DOHH2 (cell line): Measurements from ENCODE around the gene ABHD12.

Experiments
- EZH2phosphoT487 ChIP-seq: fragments of 200-600 bp; sonication (generic); IDR thresholded peaks from 2 replicates; pipeline ENCODE4 v1.6.1; 2017; ENCODE audit warnings: borderline replicate concordance, mild to moderate bottlenecking, antibody characterized with exemption, low read length, moderate library complexity, mixed read lengths
- TF ChIP-seq, protein P1 (sequence below): fragments of 200-600 bp; sonication (generic); IDR thresholded peaks from one replicate; pipeline ENCODE4 v1.5.1; 2014; ENCODE audit warnings: antibody characterized with exemption, mild to moderate bottlenecking, low read depth, low read length; ENCODE audit not compliant: poor library complexity, severe bottlenecking

DNA sequence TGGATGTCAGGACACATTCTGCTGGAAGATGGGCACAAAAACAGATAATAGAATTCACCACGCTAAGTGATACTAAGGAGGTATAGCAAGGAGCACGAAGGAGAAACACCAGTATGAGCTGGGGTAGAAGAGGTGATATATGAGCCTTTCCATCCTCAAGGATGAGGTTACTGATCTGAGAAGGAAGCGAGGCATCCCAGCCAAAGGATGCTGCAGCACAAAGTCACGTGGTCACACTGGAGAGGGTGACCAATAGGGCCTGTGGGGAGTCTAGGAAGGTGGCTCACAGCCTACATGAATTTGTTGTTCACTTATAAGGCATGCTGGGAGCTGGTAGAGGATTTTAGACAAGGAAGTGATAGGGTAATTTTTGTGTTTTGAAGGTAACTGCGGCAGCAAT lies 18.3 kb upstream of the ABHD12 start:
- TF ChIP-seq, protein P1, sequence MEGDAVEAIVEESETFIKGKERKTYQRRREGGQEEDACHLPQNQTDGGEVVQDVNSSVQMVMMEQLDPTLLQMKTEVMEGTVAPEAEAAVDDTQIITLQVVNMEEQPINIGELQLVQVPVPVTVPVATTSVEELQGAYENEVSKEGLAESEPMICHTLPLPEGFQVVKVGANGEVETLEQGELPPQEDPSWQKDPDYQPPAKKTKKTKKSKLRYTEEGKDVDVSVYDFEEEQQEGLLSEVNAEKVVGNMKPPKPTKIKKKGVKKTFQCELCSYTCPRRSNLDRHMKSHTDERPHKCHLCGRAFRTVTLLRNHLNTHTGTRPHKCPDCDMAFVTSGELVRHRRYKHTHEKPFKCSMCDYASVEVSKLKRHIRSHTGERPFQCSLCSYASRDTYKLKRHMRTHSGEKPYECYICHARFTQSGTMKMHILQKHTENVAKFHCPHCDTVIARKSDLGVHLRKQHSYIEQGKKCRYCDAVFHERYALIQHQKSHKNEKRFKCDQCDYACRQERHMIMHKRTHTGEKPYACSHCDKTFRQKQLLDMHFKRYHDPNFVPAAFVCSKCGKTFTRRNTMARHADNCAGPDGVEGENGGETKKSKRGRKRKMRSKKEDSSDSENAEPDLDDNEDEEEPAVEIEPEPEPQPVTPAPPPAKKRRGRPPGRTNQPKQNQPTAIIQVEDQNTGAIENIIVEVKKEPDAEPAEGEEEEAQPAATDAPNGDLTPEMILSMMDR: no peak
- no peak for TF ChIP-seq EZH2phosphoT487
